Suppressor macrophage (primary cell): ENCODE measurements around the gene POGK.

Experiments
- DNase-seq, 4 experiments: peaks; one replicate each; pipeline ENCODE4 v3.0.0-alpha.2; 2020 to 2022

POGK gene

DNA sequence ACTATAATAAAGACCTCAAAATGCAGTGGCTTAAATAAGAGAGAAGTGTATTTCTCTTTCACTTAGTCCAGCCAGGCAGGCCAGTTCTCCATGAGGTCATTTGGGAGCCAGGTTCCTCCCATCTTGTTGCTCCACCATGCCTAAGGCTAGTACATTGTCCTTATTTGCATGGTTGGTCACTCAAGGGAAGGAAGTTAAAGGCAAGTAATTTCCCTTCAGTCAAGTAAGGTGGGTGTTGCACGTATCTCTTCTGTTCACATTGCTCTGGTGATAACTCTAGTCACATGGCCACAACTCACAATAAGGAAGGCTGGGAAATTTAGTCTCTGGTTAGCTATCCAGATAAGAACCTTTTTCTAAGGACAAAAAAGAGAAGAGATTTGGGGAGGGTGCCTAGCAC is 64.0 kb downstream of the POGK start:
- peak; percentile 72 to 90 (median 83) for DNase-seq

DNA sequence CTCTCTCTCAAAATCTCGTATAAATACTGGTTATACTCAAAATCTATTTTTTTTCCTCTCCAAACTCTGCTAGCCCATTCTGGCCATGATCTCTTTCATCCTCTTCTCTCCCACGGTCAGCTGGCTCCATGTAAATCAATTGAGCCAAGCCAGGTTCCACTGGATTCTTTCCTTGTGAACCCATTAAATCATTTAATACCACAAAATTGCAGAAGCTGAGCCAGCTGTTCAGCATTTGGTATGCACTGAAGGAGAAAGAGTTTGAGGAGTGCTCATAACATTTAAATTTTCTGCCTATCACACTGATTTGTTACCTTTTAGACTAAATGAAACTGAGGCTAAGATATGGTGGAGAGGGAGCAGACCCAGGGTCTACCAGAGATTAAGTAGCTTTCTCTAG is 65.9 kb downstream of the POGK start:
- DNase-seq: no peak

DNA sequence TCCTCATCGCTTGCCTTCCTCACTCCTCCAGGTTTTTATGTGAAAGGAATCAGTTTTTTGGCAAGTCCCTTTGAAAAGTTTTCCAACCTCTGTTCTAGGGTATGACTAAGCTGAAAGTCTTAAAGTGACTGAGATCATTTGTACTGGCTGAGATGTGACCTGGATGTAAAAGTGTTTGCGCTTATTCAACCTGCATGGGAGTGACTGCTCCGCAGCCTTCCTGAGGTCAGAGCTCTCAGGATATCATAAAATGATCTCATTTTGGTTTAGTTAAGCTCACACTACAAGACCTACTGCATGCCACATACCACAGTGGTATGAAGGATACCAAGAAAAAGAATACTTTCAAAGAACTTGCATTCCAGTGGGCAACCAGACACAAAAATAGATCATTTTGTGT is 66.6 kb downstream of the POGK start:
- no peak for DNase-seq
